Adrenal gland (tissue), 12 donors: ENCODE data around the gene ARFIP1. TPM values are rescaled to one million over a fixed set of nuclear protein-coding genes. Genes with fewer than 3 reads are reported as not detected.

Experiments
- DNase-seq, 7 donors: peaks; one replicate each; pipeline ENCODE4 v3.0.0-alpha.2; 2019 to 2020
- H3K27ac ChIP-seq, 5 donors: fragments of 200-600 bp; sonication (generic) in 4 of 5; 1 replicate in 3 of 5; 2 replicates in 2 of 5; pipeline versions ENCODE4 v1.5.1 to v1.8.0; 2016 to 2020; ENCODE audit warnings: mild to moderate bottlenecking in 1 of 5
- H3K27me3 ChIP-seq: fragments of 200-600 bp; 2 replicates; pipeline ENCODE4 v1.8.0; 2021
- H3K36me3 ChIP-seq, 2 donors: fragments of 200-600 bp; replicated peaks in 1 of 2; 1 replicate in 1 of 2; 2 replicates in 1 of 2; pipeline versions ENCODE4 v1.5.1 to v1.8.0; 2018 to 2022
- H3K4me1 ChIP-seq, 2 donors: fragments of 200-600 bp; replicated peaks in 1 of 2; 1 replicate in 1 of 2; 2 replicates in 1 of 2; pipeline versions ENCODE4 v1.5.1 to v1.8.0; 2018 to 2021
- H3K4me3 ChIP-seq, 4 donors: fragments of 200-600 bp; sonication (generic) in 3 of 4; one replicate each; pipeline ENCODE4 v1.5.1; 2016 to 2018
- H3K9me3 ChIP-seq, 3 donors: fragments of 200-600 bp; sonication (generic) in 1 of 3; replicated peaks in 1 of 3; 1 replicate in 2 of 3; 2 replicates in 1 of 3; pipeline versions ENCODE4 v1.5.1 to v1.8.0; 2016 to 2021
- CTCF ChIP-seq, 6 experiments: fragments of 450-650 bp in 4 of 6; fragments of 200-600 bp in 2 of 6; sonication (generic) in 1 of 6; IDR thresholded peaks; 1 replicate in 5 of 6; 2 replicates in 1 of 6; pipeline versions ENCODE4 v1.5.1 to v1.8.0; 2016 to 2021; ENCODE audit warnings: antibody characterized with exemption in 6 of 6, mild to moderate bottlenecking in 2 of 6, moderate library complexity in 1 of 6
- POLR2A ChIP-seq, 2 donors: fragments of 450-650 bp; IDR thresholded peaks; one replicate each; pipeline ENCODE4 v1.6.1; 2017; ENCODE audit warnings: antibody characterized with exemption in 2 of 2, mild to moderate bottlenecking in 2 of 2, moderate library complexity in 1 of 2
- WGBS, 4 donors: extraction: QIAGEN DNeasy Blood & Tissue Kit in 2 of 4; methylation state at CpG; one replicate each; pipeline versions ENCODE4 v1.1.5 to v1.1.7; 2013 to 2017; 5-methylcytosine and 5-hydroxymethylcytosine counted together
- intact Hi-C, 2 donors: fragments of 100-400 bp; cut with DNase I; formaldehyde crosslinking; loops; one replicate each; pipeline versions ENCODE4 v1.14.1 to v1.15.0; 2022 to 2023
- polyA plus RNA-seq, 3 donors: library from polyadenylated mRNA; stranded (reverse); fragments of 200-250 nt in 2 of 3; fragments of 350-450 nt in 1 of 3; fragmentation: Illumina TruSeq in 1 of 3; extraction: RNeasy Lipid Tissue Mini Kit (QIAGEN cat#74804) in 1 of 3; gene quantifications; one replicate each; pipeline ENCODE4 v1.2.3, GENCODE V29; 2013 to 2014
- total RNA-seq, 9 donors: library from RNA; depleted of rRNA in 4 of 9; stranded (reverse); fragments of >200 nt in 4 of 9; fragments of 120-200 nt in 1 of 9; fragmentation: NEBNext Ultra II Directional in 1 of 9; extraction: Animal tissue kit (Norgen Biotek cat#: 25700) in 1 of 9; gene quantifications; one replicate each; pipeline versions ENCODE4 v1.1.0 to v1.2.4, GENCODE V29; 2013 to 2023
- donor health status: healthy with polysubstance abuse.
- donor health status: Bipolar disorder and iron deficiency.
- donor health status: DM: yes; HTN: yes; CAD: no.
- donor health status: DM: no; HTN: no; CAD: no.
- donor health status: DM: no; HTN: no; CAD: no.
- donor health status: DM: yes; HTN: yes; CAD: no.

ARFIP1 gene
- total and polyA plus RNA-seq, 12 donors: 15.2 to 43.3 (median 28.3) TPM

GRCh38 chr4:152947311-152947710, 167.6 kb downstream of the ARFIP1 start:
- intact Hi-C loops: no loop called here
- no peaks in the 10 kb centered on the region for H3K36me3 ChIP-seq

GRCh38 chr4:152949930-152950329, 170.2 kb downstream of the ARFIP1 start:
- no peak for DNase-seq
- Histone ChIP-seq H3K36me3 (no peaks in the 10 kb centered on the region), H3K27ac (no peak overlapping the region), H3K4me1 (no peaks in the 10 kb centered on the region), H3K4me3 (no peak overlapping the region), H3K27me3 (peaks cover 14% of the 10 kb centered on the region), H3K9me3 (no peaks in the 10 kb centered on the region)
- 77 to 89% (median 86%) methylated on average over 8 of the region's 8 CpGs for WGBS, 4 donors
- TF ChIP-seq CTCF (IDR thresholded peaks at IDR 0.05): no peak
- no peak for TF ChIP-seq POLR2A (IDR thresholded peaks at IDR 0.05)
- intact Hi-C loops: no loop called here

More at GRCh38 chr4:152947311-152947710, 167.6 kb downstream of the ARFIP1 start:
- H3K4me1 ChIP-seq: no peaks in the 10 kb centered on the region
- H3K4me3 ChIP-seq: no peak overlapping the region
- no peaks in the 10 kb centered on the region for H3K9me3 ChIP-seq
- DNase-seq: no peak
- WGBS, 4 donors: 83 to 91% (median 88%) methylated on average over 2 of the region's 2 CpGs
- no peak overlapping the region for H3K27ac ChIP-seq
- H3K27me3 ChIP-seq: peaks cover 2% of the 10 kb centered on the region
- TF ChIP-seq CTCF (IDR thresholded peaks at IDR 0.05) (no peak), POLR2A (IDR thresholded peaks at IDR 0.05) (no peak)

GRCh38 chr4:152950402-152951274, 170.9 kb downstream of the ARFIP1 start:
- Histone ChIP-seq H3K27ac (no peak overlapping the region), H3K4me1 (no peaks in the 10 kb centered on the region), H3K4me3 (no peak overlapping the region), H3K27me3 (peaks cover 14% of the 10 kb centered on the region), H3K9me3 (no peaks in the 10 kb centered on the region), H3K36me3 (no peaks in the 10 kb centered on the region)
- TF ChIP-seq POLR2A (IDR thresholded peaks at IDR 0.05): no peak
- WGBS, 4 donors: 88 to 91% (median 89%) methylated on average over 9 to 11 of the region's 11 CpGs
- intact Hi-C loops: no loop called here
- DNase-seq: no peak

- Histone ChIP-seq H3K27ac (no peak overlapping the region), H3K9me3 (no peaks in the 10 kb centered on the region), H3K4me1 (no peaks in the 10 kb centered on the region), H3K36me3 (no peaks in the 10 kb centered on the region), H3K27me3 (peaks cover 14% of the 10 kb centered on the region), H3K4me3 (no peak overlapping the region)
- intact Hi-C loops: no loop called here
- DNase-seq: no peak
- WGBS, 4 donors: 87 to 100% (median 90%) methylated on average over 3 of the region's 3 CpGs
- no peak for TF ChIP-seq CTCF (IDR thresholded peaks at IDR 0.05)
- no peak for TF ChIP-seq POLR2A (IDR thresholded peaks at IDR 0.05)
Measured at GRCh38 chr4:152951348-152951747, 171.6 kb downstream of the ARFIP1 start.
